NOMO-1 treated with dmso at 0.1 percent for 144 hours (cell line): Measurements from ENCODE around the gene MAP3K13.
A peak's percentile ranks its signal among the peaks of the same experiment; 100 is the strongest.

ENCODE experiments used
- DNase-seq: peaks from one replicate; lab custom pipeline; 2025; ENCODE audit not compliant: unreplicated experiment; lab: John Stamatoyannopoulos, UW

Gene MAP3K13

GRCh38 chr3:185503521-185503920, 140.6 kb downstream of the MAP3K13 start:
- no peak for DNase-seq

- no peak for DNase-seq
Observed at GRCh38 chr3:185504636-185505035, 141.7 kb downstream of the MAP3K13 start.

GRCh38 chr3:185507883-185508282, 144.9 kb downstream of the MAP3K13 start:
- DNase-seq: no peak

GRCh38 chr3:185508335-185508991, 145.5 kb downstream of the MAP3K13 start:
- no peak for DNase-seq

GRCh38 chr3:185511711-185512110, 148.8 kb downstream of the MAP3K13 start:
- DNase-seq: no peak

- DNase-seq: no peak
Observed at GRCh38 chr3:185517387-185518130, 154.6 kb downstream of the MAP3K13 start.

GRCh38 chr3:185519021-185519420, 156.1 kb downstream of the MAP3K13 start:
- DNase-seq: no peak

- no peak for DNase-seq
Observed at GRCh38 chr3:185521349-185522138, 158.6 kb downstream of the MAP3K13 start.

- no peak for DNase-seq
Observed at GRCh38 chr3:185526349-185526951, 163.5 kb downstream of the MAP3K13 start.

- DNase-seq: no peak
Observed at GRCh38 chr3:185527364-185527763, 164.4 kb downstream of the MAP3K13 start.

GRCh38 chr3:185528532-185528931, 165.6 kb downstream of the MAP3K13 start:
- DNase-seq: no peak

- no peak for DNase-seq
Observed at GRCh38 chr3:185530856-185531255, 167.9 kb downstream of the MAP3K13 start.

- DNase-seq: no peak
Observed at GRCh38 chr3:185532901-185533300, 170.0 kb downstream of the MAP3K13 start.

- no peak for DNase-seq
Observed at GRCh38 chr3:185534511-185534910, 171.6 kb downstream of the MAP3K13 start.

- DNase-seq: peak; percentile 98
Observed at GRCh38 chr3:185537369-185537970, 174.5 kb downstream of the MAP3K13 start.
